OCI-LY3 (cell line): ENCODE results near the gene ASIC2.

Experiments used
- CTCF ChIP-seq: fragments of 200-600, 300-600 bp; sonication (generic); IDR thresholded peaks from 2 replicates; pipeline ENCODE4 v1.5.1; 2014; ENCODE audit warnings: antibody characterized with exemption, low read length, low read depth
- EZH2phosphoT487 ChIP-seq: fragments of 200-600 bp; shearing (Covaris generic); IDR thresholded peaks from 2 replicates; pipeline ENCODE4 v1.6.1; 2018; ENCODE audit warnings: antibody characterized with exemption, mixed run types, low read depth

DNA sequence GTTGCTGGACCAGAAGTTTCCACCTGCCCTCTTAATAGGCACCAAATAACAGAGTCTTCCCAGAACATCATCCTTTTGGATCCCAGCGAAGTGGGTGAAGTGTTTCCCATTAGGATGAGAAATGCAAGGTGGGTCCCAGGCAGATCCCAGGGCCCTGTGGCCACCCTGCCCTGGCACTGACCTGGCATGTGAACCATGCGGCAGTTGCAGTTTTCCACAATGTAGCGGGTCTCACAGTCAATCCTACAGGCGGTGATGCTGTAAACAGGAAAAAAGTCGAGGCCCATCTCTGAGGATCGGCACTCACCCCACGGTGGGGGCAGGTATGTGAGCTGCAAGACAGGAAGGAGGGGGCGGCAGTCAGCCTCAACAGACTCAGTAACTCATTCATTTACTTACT lies 265.0 kb downstream of the ASIC2 start:
- TF ChIP-seq CTCF: no peak
- TF ChIP-seq EZH2phosphoT487: no peak
